ENCODE data around the gene BCL2L15.

DNA sequence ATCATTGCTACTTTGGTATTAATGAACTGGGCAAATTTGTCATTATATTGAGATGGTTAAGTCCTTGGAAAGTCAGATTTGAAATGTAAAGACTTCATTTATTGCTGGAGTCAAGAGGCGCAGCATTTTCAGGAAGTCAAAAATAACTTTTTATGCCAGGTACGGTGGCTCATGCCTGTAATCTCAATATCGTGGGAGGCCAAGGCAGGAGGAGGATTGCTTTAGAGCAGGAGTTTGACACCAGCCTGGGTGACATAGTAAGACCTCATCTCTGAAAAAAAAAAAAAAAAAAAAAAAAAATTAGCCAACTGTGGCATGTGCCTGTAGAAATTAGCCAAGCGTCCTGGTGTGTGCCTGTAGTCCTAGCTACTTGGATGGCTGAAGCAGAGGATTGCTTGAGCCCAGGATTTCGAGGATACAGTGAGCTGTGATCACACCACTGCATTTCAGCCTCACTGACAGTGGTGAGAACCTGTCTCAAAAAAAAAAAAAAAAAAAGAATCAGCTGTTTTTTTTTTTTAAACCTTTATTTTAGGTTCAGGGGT lies 47.2 kb upstream of the BCL2L15 start:
- TF ChIP-seq, protein P1, sequence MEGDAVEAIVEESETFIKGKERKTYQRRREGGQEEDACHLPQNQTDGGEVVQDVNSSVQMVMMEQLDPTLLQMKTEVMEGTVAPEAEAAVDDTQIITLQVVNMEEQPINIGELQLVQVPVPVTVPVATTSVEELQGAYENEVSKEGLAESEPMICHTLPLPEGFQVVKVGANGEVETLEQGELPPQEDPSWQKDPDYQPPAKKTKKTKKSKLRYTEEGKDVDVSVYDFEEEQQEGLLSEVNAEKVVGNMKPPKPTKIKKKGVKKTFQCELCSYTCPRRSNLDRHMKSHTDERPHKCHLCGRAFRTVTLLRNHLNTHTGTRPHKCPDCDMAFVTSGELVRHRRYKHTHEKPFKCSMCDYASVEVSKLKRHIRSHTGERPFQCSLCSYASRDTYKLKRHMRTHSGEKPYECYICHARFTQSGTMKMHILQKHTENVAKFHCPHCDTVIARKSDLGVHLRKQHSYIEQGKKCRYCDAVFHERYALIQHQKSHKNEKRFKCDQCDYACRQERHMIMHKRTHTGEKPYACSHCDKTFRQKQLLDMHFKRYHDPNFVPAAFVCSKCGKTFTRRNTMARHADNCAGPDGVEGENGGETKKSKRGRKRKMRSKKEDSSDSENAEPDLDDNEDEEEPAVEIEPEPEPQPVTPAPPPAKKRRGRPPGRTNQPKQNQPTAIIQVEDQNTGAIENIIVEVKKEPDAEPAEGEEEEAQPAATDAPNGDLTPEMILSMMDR (IDR thresholded peaks at IDR 0.05 in 4 of 5, conservative IDR thresholded peaks at IDR 0.05 in 1 of 5): no peak
- TF ChIP-seq POLR2A (IDR thresholded peaks at IDR 0.05): no peak

All from gastrocnemius medialis (tissue), 4 donors.